HG03039 (cell line): ENCODE results near the gene BRSK1.

Experiments
- ATAC-seq: cut with Tn5 transposase; IDR thresholded peaks from one replicate; pipeline ENCODE4 v1.9.1; 2021; ENCODE audit warnings: mild to moderate bottlenecking, moderate library complexity; ENCODE audit not compliant: unreplicated experiment

Gene BRSK1

DNA sequence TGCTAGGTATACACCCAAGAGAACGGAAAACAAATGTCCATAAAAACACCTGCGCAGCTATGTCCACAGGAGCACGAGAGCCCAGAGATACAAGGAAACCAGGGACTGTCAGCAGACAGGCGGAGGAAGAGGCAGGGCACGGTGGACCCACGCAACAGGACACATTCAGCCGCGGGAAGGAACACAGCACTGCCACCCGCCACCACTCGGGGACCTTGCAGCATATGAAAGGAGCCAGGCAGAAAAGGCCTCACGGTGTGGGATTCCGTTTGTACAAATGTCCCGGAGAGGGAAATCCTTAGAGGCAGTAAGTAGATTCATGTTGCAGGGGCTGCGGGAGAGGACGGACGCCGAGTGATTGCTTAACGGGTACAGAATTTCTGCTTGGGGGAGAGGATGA lies 11.7 kb upstream of the BRSK1 start:
- no peak for ATAC-seq

DNA sequence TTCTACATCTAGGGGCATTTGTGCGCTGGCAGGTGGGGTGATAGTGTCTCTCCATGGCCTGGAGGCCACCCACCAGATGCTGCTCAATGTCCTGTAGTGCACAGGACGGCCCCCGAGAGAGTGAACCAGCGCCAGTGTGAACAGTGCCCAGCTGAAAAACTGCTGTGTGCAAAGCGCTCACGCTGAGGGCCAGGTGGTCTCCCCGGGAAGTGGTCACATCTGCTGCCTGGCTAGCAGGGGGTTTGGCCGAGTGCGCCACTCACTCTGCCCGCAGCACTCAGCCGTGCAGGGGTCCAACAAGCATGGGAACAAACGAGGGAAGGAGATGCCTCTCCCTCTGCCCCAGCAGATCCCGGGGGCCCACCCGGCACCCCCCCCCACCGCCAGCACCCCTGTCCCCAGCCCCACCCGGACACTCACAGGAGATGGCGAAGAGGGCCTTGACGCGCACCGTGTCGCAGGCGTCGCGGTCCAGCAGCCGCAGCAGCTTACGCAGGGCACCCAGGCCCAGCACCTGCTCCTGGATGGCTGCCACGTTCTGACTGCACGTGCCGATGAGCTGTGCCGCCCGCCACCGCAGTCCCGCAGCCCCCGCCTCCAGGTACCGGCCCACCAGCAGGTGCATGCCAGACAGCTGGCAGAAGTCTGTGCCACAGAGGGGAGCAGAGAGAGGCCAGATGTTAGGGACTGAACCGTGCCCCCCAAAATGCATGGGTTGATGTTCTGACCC lies 9.7 kb upstream of the BRSK1 start:
- ATAC-seq: no peak

DNA sequence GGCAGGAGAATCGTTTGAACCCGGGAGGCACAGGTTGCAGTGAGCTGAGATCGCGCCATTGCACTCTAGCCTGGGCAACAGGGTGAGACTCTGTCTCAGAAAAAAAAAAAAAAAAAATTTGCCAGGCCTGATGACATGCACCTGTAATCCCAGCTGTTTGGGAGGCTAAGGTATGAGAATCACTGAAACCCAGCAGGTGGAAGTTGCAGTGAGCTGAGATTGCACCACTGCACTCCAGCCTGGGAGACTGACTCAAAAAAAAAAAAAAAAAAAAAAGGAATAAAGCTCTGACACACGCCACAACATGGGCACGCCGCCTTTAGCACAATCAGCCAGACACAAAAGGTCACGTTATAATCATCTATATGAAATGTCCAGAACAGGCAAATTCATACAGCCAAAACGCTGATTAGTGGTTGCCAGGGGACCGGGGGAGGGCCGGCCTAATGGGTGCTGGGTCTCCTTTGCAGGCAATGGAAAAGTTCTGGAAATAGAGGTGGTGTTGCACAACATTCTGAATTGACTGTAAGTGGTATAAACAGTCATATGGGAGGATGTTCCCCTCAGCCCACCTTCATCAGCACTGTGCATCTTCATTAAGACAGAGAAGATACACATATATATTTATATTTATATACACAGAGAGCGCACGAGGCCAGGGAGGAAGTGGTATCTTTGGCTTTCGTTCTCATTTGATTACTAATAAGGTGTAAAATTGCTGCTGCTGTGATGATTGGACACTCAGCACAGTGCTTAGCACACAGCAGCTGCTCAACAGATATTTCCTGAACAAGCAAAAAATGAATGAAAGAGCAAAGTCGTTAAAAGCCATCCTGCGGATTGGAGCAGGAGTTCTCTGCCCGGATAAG lies 7.7 kb upstream of the BRSK1 start:
- no peak for ATAC-seq

DNA sequence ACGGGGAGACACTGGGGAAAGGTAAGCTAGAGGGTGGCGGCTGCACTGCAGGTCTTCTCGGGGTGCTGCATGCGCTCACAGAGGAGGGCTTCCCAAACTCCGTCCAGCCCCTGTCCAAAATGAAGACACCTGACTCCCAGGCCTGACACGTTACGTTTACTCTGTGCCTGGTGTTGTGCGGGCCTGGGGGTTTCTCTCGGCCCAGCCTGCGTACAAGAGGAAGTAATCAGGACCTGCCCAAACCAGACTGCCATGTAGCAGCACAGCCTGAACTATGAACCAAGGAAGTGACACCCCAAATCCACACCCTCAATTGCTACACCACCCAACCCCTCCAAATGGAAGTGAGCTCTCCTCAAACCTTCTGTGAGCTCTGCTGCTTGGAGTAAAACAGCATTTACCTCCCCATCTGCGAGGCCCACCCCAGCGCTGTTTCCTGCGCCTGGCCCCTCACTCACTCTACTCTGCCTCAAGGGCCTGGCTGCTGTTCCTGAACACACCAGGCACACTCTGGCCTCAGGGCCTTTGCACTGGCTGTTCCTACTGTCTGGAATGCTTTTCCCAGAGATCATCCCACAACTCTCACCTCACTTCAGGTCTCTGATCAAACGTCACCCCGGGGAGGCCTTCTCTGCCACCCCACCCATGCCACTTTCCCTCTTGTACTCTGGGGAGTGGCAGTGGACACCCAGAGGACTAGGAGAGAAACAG lies 6.9 kb upstream of the BRSK1 start:
- no peak for ATAC-seq

DNA sequence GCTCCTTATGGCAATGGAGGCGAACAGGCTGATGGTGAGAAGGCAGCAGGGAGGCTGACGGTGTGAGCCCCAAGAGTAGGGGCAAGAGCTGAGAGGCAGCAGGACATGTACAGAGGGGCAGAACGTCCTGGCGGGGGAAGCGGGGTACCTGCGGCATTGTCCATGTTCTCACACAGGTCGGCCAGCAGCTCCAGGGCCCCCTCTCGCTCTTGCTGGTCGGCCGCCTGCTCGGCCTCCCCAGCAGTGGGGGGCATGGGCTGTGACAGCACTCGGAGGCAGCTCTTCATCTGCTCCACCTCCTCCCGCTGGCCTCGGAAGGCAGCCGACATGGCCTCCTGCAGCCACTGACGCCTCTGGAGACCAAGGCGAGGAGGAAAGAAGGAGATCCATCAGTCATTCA lies 6.3 kb upstream of the BRSK1 start:
- ATAC-seq: no peak

DNA sequence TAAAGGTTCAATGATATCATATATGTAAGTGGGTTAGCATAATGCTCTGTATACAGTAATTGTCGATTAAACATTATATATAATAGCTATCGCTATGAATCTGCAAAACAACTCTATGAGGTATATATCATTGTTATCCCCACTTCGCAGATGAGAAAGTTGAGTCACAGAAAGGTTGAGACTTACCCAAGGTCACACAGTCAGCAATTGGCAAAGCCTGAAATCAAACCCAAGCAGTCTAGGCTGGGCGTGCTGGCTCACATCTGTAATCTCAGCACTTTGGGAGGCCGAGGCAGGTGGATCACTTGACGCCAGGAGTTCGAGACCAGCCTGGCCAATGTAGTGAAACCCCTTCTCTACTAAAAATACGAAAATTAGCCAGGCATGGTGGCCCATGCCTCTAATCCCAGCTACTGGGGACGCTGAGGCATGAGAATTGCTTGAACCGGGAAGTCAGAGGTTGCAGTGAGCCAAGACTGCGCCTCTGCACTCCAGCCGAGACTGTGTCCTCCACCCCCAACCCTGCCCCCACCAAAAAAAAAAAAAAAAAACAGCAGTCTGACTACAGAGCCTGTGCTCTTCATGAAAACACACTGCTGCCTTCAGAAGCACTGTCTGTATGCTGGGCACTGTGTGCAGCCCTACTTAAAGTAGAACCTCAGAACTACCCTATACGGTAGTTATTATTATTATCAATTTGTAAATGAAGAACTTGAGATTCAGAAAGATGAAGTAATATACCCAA lies 5.2 kb upstream of the BRSK1 start:
- no peak for ATAC-seq

DNA sequence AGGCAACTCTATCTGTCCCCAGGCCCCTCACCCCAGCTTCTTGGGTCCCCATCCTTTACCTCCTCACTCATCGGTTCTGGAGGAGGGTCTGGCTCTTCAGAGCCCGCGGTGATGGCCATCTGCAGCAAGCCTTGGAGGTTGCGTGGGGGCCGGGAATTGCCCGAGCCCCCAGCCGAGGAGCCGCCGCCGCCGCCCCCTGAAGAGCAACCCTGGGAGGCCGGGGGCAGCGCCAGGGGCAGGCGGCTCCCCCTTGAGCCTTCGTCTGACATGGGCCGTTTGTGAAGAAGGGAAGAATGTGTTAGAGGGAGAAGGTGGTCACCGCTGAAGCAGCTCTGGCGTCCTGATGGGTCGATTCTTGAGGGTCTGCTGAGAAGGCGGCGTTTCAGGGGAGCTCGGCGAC lies 4.5 kb upstream of the BRSK1 start:
- no peak for ATAC-seq

DNA sequence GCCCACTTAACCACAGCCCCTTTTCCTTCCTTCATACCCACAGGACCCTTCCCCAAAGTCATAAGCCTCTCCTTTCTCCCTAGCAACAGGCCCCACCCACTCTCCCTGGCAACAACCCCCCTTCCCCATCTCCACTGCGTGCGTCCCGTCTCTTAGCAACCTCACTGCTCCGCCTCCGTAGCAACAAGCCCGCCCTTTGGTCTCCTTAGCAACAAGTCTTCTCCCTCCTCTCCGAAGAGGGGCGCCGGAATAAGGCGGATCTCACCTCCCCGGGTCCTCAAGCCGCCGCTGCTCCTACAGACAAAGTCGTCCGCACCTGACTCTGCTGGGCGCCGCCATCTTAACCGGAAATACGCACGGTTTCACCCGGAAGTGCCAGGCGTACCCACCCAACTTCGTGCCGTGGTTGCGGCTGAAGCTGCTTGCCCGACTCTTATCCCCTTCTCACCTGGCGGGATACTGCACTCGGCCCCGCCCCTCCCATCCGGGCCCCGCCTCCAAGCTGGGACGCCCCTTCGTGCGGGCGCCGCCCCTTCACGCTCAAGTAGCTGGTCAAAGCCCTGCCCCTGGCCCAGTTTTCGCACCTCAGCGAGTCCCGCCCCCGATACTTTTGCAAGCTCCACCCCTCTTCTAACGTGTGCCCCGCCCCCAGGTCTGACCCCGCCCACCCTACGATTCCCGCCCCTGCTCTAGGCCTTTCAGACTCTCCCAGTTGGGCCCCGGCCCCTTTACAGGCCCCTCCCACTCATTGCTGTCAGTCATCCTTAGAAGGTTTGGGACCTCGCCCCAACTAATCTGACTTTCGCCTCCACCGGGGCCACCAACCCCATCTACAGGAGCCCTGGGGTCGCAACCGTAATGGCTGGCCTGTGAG lies 3.8 kb upstream of the BRSK1 start, which contains the start of gene HSPBP1:
HSPBP1 (minus strand) TSS at position 341 of the 874 bp plus-strand sequence. CDS start 502 bp downstream, outside the sequence.
- peak; percentile 65 for ATAC-seq

DNA sequence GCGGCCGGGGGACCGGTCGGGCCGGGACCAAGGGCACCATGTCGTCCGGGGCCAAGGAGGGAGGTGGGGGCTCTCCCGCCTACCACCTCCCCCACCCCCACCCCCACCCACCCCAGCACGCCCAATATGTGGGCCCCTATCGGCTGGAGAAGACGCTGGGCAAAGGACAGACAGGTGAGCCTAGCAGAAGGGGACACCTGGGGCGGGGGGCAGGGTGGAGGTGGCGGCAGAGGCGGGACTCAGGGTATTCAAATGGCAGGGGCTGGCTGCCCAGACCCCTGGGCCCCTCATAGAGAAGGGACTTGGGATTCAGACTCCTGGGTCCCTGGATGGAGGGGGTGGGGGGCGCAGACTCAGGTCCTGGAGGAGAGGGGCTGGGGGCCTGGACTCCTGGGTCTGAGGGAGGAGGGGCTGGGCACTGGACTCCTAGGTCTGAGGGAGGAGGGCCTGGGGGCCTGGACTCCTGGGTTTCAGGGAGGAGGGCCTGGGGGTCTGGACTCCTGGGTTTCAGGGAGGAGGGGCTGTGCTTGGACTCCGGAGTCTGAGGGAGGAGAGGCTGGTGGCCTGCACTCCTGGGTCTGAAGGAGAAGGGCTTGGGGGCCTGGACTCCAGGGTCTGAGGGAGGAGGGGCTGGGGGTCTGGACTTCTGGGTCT lies 735 bp downstream of the BRSK1 start:
- no peak for ATAC-seq

DNA sequence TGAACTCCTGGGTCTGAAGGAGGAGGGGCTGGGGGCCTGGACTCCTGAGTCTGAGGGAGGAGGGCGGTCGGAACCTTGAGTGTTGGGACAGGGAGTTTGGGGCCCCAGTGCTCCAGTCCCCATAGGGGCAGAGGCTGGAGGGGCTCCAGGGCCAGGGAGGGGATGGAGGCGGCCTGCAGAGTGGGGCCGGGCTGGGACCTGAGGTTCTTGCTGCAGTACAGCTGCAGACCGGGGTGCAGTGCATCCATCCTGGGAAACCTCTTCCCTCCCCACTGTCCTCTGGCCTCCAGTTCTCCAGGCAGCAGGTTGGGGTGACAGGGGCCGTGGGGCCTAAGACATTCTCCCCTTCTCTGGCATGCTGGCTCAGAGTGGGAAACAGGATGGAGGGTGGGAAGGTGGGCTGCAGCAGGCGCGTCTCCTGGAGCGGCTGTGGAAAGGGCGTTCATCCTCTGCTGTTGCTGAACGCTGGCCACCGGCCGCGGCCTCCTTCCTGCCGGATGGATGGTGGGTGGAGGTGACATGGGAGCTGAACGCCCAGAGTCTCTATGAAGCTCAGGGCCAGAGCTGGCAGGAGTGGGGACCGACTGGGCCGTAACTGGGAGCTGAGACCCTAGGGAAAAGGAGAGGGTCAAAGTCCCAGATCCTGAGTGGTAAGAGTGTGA lies 1.6 kb downstream of the BRSK1 start:
- ATAC-seq: no peak

DNA sequence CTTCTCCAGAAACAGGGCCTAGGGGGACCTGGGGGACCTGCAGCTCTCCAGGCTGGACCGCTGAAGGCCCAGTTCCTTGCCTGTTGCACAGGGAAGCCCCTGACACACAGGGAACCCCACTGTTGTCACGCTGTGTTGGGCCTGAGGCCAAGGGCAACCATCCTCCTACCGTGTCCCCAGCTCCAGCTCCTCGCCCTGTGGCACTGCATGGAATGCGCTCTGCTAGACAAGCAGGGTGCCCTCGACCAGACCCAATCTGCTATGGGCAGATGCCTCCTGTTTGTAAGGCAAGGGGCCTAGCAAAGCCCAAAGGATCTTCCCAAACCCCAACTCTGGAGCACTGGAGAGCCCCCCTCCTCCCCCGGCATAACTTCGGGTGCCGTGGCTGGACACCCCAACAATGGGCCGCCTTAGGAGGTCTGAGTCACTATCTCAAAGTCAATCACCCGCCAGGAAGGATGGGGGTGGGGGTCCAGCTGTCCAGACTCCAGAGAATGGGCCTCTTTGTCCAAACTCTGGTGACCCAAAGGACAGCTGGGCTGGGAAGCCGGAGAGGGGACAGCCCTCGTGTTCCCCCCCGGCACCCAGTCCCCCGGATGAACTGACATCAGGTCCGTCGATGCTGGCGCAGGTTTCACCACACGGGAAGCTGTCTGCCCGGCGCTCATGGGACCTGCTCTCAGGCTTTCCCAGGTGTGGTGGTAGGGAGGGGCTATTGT lies 3.7 kb downstream of the BRSK1 start:
- no peak for ATAC-seq

DNA sequence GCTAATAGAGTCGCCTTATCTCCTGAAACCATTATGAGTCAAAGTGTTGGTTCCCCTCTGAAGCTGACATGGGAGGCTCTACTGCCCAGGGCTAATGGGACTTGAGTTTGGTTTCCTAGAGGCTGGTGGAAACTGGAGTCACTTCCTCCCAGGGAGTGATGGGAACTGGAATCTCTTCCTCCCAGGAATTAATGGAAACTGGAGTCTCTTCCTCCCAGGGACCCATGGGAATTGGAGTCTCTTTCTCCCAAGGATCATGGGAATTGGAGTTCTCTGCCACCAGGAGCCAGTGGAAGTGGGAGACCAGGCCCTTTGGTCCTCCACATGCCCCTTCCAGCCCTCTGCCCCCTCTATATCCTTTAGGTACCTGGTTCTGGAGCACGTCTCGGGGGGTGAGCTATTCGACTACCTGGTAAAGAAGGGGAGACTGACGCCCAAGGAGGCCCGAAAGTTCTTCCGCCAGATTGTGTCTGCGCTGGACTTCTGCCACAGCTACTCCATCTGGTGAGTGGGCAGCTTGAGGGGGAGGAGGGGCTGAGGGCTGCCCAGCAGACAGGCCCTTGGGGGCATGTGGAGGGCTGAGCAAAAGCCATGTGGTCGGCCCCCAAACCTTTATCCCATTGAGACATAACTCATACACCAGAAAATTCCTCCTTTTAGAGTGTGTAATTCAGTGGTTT lies 5.5 kb downstream of the BRSK1 start:
- no peak for ATAC-seq

DNA sequence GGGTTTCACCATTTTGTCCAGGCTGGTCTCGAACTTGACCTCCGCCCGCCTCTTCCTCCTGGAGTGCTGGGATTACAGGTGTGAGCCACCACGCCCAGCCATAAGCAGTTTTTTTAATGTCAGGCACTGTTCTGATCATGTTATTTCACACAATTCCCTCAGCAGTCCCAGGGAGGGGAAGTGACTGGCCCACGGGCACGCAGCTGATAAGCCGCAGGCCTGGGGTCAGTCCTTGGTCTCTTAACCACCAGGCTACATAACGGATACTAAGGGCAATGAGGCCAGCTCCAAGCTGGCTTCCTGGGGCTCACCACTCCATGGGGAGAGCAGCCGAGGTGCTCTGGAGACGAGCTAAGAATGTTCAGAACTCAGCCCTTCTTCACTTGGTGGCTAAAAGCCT lies 13.5 kb downstream of the BRSK1 start:
- ATAC-seq: no peak

DNA sequence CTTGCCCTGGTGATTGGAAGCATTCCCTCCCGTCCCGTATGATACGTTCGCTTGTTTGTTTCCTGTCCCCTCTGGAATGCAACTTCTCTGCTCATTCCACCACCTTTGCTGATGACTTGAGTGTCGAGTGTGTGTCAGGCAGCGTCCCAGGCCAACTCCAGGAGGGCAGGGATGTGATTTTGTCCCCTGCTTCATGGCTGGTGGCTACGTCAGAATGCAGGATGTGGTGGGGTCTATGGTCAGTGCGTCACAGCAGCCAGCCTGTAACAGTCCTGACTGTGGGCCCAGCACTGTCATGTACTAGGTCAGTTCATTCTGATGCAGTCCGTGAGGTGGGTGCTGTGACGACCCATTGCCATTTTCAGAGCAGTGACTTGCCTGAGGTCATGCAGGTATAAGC lies 16.2 kb downstream of the BRSK1 start:
- no peak for ATAC-seq

DNA sequence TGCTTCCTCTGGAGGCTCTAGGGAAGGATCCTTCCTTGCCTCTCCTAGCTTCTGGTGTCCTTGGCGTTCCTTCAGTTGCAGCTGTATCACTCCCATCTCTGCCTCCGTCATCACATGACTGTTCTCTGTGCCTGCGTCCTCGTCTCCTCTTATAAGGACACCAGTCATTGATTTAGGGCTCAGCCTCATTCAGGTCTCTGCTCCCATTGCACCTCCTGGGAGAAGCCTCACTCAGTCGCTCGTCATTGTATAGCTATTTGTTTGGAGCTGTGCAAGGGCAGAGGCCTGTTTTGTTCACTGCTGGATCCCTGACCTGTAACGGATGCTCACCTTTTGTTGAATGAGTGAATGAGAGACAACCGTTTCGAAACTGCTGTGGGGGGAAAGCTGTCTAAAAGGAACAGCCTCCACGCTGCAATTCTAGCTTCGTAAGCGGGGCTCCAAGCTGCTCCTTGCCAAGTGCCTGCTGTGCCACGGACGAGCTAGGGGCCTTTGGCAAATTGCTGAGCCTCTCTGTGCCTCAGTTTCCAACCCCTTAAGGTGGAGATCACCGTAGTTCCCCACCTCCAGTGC lies 17.2 kb downstream of the BRSK1 start:
- no peak for ATAC-seq

DNA sequence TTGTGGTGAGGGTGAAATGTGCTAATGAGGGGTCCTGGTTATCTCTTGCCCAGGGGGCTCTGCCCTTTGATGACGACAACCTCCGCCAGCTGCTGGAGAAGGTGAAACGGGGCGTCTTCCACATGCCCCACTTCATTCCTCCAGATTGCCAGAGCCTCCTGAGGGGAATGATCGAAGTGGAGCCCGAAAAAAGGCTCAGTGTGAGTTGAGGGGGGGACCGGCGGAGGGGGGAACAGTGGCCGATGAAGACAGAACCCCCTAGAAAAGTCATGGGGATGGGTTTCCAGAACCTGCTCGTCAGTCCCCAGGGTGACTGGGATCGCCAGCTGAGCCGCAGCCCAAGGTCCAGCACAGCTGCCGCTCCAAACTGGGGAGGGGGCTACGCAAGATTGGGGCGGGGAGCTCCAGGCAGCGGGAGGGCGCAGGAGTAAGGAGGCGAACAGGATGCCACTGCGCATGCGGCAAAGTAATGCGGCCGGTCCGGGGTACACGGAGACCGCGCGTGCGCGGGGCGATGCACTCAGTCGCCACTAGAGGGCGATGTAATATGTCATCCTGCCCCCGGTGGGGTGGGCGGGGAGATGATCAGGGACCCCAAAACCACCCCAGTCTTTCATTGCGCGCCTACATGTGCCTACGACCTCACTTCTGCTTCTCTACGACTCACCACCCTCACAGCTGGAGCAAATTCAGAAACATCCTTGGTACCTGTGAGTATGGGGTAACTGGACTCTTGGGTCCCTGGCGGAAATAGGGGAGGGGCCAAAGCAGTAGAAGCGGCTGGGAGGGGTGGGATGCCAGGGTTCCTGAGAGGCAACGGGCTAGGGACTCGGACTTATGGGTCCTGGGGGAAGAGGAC lies 17.9 kb downstream of the BRSK1 start:
- peak; percentile 57 for ATAC-seq
